Spleen (tissue), 11 donors: ENCODE results near the gene IMPDH1. TPM values are rescaled to one million over a fixed set of nuclear protein-coding genes. Genes with fewer than 3 reads are reported as not detected.
A peak's percentile ranks its signal among the peaks of the same experiment; 100 is the strongest.

Experiments
- DNase-seq: peaks from one replicate; pipeline ENCODE4 v3.0.0-alpha.2; 2020
- H3K27ac ChIP-seq, 8 donors: fragments of 200-600 bp; sonication (generic) in 7 of 8; 1 replicate in 4 of 8; 2 replicates in 4 of 8; pipeline versions ENCODE4 v1.5.0 to v1.8.0; 2016 to 2021; ENCODE audit warnings: inconsistent platforms in 4 of 8, mild to moderate bottlenecking in 4 of 8, moderate library complexity in 1 of 8
- H3K27me3 ChIP-seq, 7 donors: fragments of 200-600 bp; sonication (generic) in 6 of 7; replicated peaks in 1 of 7; 1 replicate in 4 of 7; 2 replicates in 3 of 7; pipeline versions ENCODE4 v1.5.0 to v1.8.0; 2016 to 2021; ENCODE audit warnings: inconsistent platforms in 3 of 7, mild to moderate bottlenecking in 1 of 7
- H3K36me3 ChIP-seq, 6 donors: fragments of 200-600 bp; sonication (generic) in 5 of 6; 1 replicate in 4 of 6; 2 replicates in 2 of 6; pipeline versions ENCODE4 v1.5.0 to v1.8.0; 2016 to 2021; ENCODE audit warnings: inconsistent platforms in 2 of 6
- H3K4me1 ChIP-seq, 6 donors: fragments of 200-600 bp; sonication (generic) in 5 of 6; 1 replicate in 3 of 6; 2 replicates in 3 of 6; pipeline versions ENCODE4 v1.5.0 to v1.8.0; 2016 to 2021; ENCODE audit warnings: inconsistent platforms in 3 of 6
- H3K4me3 ChIP-seq, 8 donors: fragments of 200-600 bp; sonication (generic) in 7 of 8; 1 replicate in 4 of 8; 2 replicates in 4 of 8; pipeline versions ENCODE4 v1.5.0 to v1.8.0; 2016 to 2021; ENCODE audit warnings: inconsistent platforms in 4 of 8, mild to moderate bottlenecking in 4 of 8, moderate library complexity in 2 of 8
- H3K9me3 ChIP-seq, 8 donors: fragments of 200-600 bp; sonication (generic) in 7 of 8; 1 replicate in 4 of 8; 2 replicates in 4 of 8; pipeline versions ENCODE4 v1.5.0 to v1.8.0; 2016 to 2021; ENCODE audit warnings: inconsistent platforms in 4 of 8
- POLR2A ChIP-seq, 3 donors: fragments of 450-650 bp; IDR thresholded peaks; one replicate each; pipeline ENCODE4 v1.5.1; 2017; ENCODE audit warnings: antibody characterized with exemption in 3 of 3, mild to moderate bottlenecking in 1 of 3
- POLR2AphosphoS5 ChIP-seq, 3 donors: sonication (generic); formaldehyde crosslinking; IDR thresholded peaks; one replicate each; pipeline ENCODE4 v1.5.1; 2017; ENCODE audit warnings: antibody characterized with exemption in 3 of 3
- WGBS, 5 donors: extraction: QIAGEN DNeasy Blood & Tissue Kit in 3 of 5; methylation state at CpG; one replicate each; pipeline versions ENCODE4 v1.1.5 to v1.1.7; 2013 to 2018; 5-methylcytosine and 5-hydroxymethylcytosine counted together
- intact Hi-C: fragments of 100-400 bp; cut with DNase I; formaldehyde crosslinking; loops from one replicate; pipeline ENCODE4 v1.15.0; 2023; ENCODE audit warnings: low total_unique reads
- polyA plus RNA-seq, 3 donors: library from polyadenylated mRNA; stranded (reverse); fragments of 200-250 nt; gene quantifications; one replicate each; pipeline ENCODE4 v1.2.1, GENCODE V29; 2013
- total RNA-seq, 7 donors: library from RNA; depleted of rRNA in 3 of 7; stranded (reverse); fragments of >200 nt in 3 of 7; fragmentation: NEBNext Ultra II Directional in 4 of 7; extraction: Animal tissue kit (Norgen Biotek cat#: 25700) in 4 of 7; gene quantifications; one replicate each; pipeline versions ENCODE4 v1.1.0 to v1.2.1, GENCODE V29; 2016 to 2021
- TF ChIP-seq, protein P1 (sequence below), 11 experiments: fragments of 200-600 bp in 7 of 11; fragments of 450-650 bp in 4 of 11; sonication (generic) in 4 of 11; IDR thresholded peaks in 8 of 11; conservative IDR thresholded peaks in 3 of 11; 1 replicate in 7 of 11; 2 replicates in 4 of 11; pipeline versions ENCODE4 v1.4.0 to v1.8.0; 2016 to 2021; ENCODE audit warnings: antibody characterized with exemption in 11 of 11, inconsistent platforms in 4 of 11, mild to moderate bottlenecking in 1 of 11
- donor health status: healthy with polysubstance abuse.
- donor health status: DM: no; HTN: no; CAD: no; lungs with moderate emphysema.
- donor health status: DM: no; HTN: no; CAD: no.
- donor health status: Bipolar disorder and iron deficiency.
- donor health status: healthy.
- donor health status: DM: no; HTN: no; CAD: no.
- donor health status: DM: yes; HTN: yes; CAD: no.

Gene IMPDH1
- total and polyA plus RNA-seq, 10 donors = 29.9 to 120 (median 83.1) TPM

DNA sequence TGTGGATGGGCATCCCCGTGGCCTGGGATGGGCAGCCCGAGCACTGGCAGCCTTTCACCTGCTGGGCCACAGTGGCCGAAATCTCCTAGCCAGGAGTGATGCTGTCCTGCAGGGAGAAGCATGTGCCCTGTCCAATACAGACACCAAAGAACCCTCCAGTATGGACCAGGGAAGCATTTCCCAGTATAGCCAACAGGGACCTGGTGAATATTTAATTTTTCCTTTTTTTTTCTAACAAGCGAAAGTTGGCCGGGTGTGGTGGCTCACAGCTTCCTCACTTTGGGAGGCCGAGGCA, 11.0 kb downstream of the IMPDH1 start:
- H3K9me3 ChIP-seq = no peaks in the 10 kb centered on the region

DNA sequence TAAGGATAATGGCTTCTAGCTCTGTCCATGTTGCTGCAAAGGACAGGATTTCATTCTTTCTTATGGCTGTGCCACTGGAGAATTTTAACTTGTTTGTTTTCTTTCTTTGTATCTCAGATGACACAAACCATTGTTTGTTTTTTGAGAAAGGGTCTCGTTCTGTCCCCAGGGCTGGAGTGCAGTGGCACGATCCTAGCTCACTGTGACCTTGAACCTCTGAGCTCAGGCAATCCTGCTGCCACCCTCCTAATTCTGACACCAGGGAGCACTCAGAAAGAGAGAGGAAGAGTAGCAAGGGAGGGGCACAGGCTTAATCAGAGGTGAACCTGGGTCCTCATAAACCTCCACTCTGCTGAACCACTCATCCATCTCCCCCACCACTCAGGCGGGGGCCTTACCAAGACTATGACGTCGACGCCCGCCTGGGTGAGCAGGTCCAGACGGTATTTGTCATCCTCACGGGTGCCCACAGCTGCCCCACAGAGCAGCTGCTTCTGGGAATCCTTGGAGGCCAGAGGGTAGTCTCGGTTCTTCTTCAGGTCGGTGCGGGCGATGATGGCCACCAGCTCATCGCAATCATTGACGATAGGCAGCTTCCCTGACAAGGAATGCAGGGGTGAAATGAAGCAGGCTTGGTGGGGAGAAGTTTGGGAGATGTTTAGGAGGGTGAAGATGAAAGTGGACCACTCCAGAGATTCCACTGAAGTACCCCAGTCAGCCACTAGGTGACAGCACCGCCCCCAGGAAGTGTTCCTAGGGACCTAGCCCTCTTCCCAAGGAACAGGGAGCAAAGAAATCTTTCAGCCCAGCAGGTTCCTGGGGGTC, 11.6 kb downstream of the IMPDH1 start:
- Histone ChIP-seq H3K4me3 (no peak overlapping the region), H3K27ac (no peak overlapping the region), H3K27me3 (no peaks in the 10 kb centered on the region), H3K36me3 (peaks cover 2 to 100% (median 81%) of the 10 kb centered on the region in 6 donors), H3K4me1 (peaks cover 0 to 2% (median 0%) of the 10 kb centered on the region in 6 donors), H3K9me3 (no peaks in the 10 kb centered on the region)
- WGBS, 5 donors = 65 to 87% (median 84%) methylated on average over 4 to 16 of the region's 16 CpGs
- no peak for DNase-seq
- TF ChIP-seq POLR2AphosphoS5 (IDR thresholded peaks at IDR 0.05) (peak in 1 of 3 donors; percentile 21), POLR2A (IDR thresholded peaks at IDR 0.05) (no peak)
- TF ChIP-seq, protein P1, sequence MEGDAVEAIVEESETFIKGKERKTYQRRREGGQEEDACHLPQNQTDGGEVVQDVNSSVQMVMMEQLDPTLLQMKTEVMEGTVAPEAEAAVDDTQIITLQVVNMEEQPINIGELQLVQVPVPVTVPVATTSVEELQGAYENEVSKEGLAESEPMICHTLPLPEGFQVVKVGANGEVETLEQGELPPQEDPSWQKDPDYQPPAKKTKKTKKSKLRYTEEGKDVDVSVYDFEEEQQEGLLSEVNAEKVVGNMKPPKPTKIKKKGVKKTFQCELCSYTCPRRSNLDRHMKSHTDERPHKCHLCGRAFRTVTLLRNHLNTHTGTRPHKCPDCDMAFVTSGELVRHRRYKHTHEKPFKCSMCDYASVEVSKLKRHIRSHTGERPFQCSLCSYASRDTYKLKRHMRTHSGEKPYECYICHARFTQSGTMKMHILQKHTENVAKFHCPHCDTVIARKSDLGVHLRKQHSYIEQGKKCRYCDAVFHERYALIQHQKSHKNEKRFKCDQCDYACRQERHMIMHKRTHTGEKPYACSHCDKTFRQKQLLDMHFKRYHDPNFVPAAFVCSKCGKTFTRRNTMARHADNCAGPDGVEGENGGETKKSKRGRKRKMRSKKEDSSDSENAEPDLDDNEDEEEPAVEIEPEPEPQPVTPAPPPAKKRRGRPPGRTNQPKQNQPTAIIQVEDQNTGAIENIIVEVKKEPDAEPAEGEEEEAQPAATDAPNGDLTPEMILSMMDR (IDR thresholded peaks at IDR 0.05 in 8 of 11, conservative IDR thresholded peaks at IDR 0.05 in 3 of 11) = peak; percentile 59 to 91 (median 86)
- intact Hi-C loops = loop anchor here (2.0 kb wide), 1 partner anchor 27 kb away; no protein-coding TSS in a partner anchor

More for the DNA sequence above, 11.0 kb downstream of the IMPDH1 start:
- Histone ChIP-seq H3K27me3 (no peaks in the 10 kb centered on the region), H3K36me3 (peaks cover 2 to 100% (median 77%) of the 10 kb centered on the region in 6 donors), H3K4me3 (no peak overlapping the region), H3K4me1 (peaks cover 0 to 7% (median 2%) of the 10 kb centered on the region in 6 donors), H3K27ac (no peak overlapping the region)
- 71 to 97% (median 72%) methylated on average over 4 to 6 of the region's 6 CpGs for WGBS, 5 donors
- DNase-seq = no peak
- intact Hi-C loops = loop anchor here (2.0 kb wide), 1 partner anchor 26 kb away; no protein-coding TSS in a partner anchor
- TF ChIP-seq POLR2A (IDR thresholded peaks at IDR 0.05) (no peak), POLR2AphosphoS5 (IDR thresholded peaks at IDR 0.05) (no peak)
- TF ChIP-seq, protein P1 (IDR thresholded peaks at IDR 0.05 in 8 of 11, conservative IDR thresholded peaks at IDR 0.05 in 3 of 11) = peak in 3 of 11 experiments; percentile 13 to 24 (median 17)

DNA sequence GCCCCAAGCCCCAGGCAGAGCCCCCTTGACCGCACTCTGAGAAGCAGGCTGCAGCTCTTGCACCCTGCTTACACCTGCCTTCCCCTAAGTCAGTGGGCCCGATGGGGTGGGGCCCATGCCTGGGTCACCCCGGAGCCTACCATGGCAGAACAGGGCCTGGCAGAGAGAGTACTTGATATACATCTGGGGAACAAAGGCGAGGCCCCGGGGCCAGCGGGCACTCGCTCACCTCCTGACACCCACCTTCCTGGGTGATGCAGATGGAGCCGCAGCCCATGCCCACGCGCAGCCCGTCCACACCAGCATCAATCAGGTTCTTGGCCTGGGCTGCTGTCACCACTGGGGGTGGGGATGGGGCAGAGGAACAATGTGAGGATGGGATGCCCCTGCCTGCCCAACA, 13.4 kb downstream of the IMPDH1 start:
- no peaks in the 10 kb centered on the region for H3K4me1 ChIP-seq
- intact Hi-C loops = no loop called here
- H3K27me3 ChIP-seq = no peaks in the 10 kb centered on the region
- peaks cover 2 to 100% (median 89%) of the 10 kb centered on the region in 6 donors for H3K36me3 ChIP-seq
- H3K27ac ChIP-seq = no peak overlapping the region
- DNase-seq = no peak
- no peaks in the 10 kb centered on the region for H3K9me3 ChIP-seq
- TF ChIP-seq POLR2AphosphoS5 (IDR thresholded peaks at IDR 0.05) (peak in 1 of 3 donors; percentile 31), POLR2A (IDR thresholded peaks at IDR 0.05) (no peak)
- TF ChIP-seq, protein P1 (IDR thresholded peaks at IDR 0.05 in 8 of 11, conservative IDR thresholded peaks at IDR 0.05 in 3 of 11) = no peak
- no peak overlapping the region for H3K4me3 ChIP-seq
- WGBS, 5 donors = 96 to 100% (median 97%) methylated on average over 2 to 11 of the region's 11 CpGs

DNA sequence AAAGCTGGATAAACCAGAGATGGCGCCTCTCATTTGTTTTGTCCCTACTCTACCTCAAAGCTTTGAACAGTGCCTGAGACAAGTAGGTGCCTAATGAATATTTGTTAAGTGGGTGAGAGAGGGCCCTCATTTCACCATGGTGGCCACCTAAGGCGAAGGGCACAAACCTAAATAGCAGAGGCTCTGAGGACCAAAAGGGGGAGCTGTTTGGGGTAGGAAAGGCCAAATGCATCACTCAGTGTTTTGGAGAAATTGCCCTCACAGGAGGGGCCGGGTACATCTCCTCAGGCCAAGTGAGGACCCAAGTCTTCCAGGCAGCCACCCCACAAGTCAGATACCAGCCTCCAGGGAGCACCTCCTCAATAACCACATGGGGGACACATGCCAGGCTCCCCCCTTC, 14.0 kb downstream of the IMPDH1 start:
- Histone ChIP-seq H3K27me3 (no peaks in the 10 kb centered on the region), H3K27ac (no peak overlapping the region), H3K4me3 (no peak overlapping the region), H3K4me1 (no peaks in the 10 kb centered on the region), H3K36me3 (peaks cover 2 to 98% (median 83%) of the 10 kb centered on the region in 6 donors), H3K9me3 (no peaks in the 10 kb centered on the region)
- DNase-seq = no peak
- WGBS, 5 donors = 87 to 98% (median 93%) methylated on average over 3 of the region's 3 CpGs
- TF ChIP-seq POLR2AphosphoS5 (IDR thresholded peaks at IDR 0.05) (no peak), POLR2A (IDR thresholded peaks at IDR 0.05) (no peak)
- TF ChIP-seq, protein P1 (IDR thresholded peaks at IDR 0.05 in 8 of 11, conservative IDR thresholded peaks at IDR 0.05 in 3 of 11) = no peak
- intact Hi-C loops = no loop called here
